Astrocyte of the cerebellum (primary cell): ENCODE measurements around the gene FHOD3.

Experiments
- DNase-seq: peaks from one replicate; pipeline ENCODE4 v3.0.0-alpha.2; 2011; ENCODE audit warnings: low read depth
- H3K4me3 ChIP-seq: 2 replicates; pipeline ENCODE4 v1.5.1; 2011; ENCODE audit warnings: mild to moderate bottlenecking, low read depth, low read length, moderate library complexity
- in situ Hi-C: cut with HindIII; loops from 2 replicates; pipeline ENCODE4 v1.10.0; 2017; ENCODE audit warnings: low sequenced_read_pairs
- TF ChIP-seq, protein P1 (sequence below): IDR thresholded peaks from 2 replicates; pipeline ENCODE4 v1.5.1; 2012; ENCODE audit warnings: low read length, low read depth, moderate library complexity, mild to moderate bottlenecking; ENCODE audit errors: missing control alignments

Gene FHOD3

DNA sequence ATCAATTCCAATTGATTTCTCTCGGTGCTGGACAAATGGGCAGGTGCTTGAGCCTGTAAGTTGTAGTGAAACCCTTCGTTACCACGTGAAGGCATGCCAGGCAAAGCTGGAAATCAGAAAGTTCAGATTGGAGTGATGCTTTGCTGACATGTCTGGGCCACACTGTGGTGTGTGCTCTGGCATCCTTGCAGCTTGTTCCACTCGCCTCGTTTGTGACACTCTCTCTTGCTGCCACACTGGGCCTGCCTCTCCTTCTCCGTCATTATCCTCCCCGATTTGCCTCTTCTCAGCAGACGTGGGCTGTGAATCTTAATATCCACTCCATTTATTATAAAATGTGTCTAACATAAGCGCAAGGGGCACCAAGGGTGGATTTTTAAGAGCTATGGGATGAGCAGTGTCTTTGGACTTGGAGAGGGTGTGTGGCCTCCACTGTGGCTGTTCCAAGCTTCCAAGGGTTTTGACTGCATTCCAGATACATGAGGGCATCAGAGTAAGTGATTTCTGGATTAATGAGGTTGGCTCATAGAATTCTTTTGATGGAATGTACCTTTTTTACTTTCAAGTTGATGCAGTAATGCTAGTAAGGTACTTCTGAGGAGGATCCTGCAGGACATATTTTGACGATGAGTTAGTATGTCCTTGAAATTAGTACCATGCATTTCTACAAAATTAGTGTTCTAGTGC, 292.5 kb downstream of the FHOD3 start:
- DNase-seq, result no peak
- TF ChIP-seq, protein P1, sequence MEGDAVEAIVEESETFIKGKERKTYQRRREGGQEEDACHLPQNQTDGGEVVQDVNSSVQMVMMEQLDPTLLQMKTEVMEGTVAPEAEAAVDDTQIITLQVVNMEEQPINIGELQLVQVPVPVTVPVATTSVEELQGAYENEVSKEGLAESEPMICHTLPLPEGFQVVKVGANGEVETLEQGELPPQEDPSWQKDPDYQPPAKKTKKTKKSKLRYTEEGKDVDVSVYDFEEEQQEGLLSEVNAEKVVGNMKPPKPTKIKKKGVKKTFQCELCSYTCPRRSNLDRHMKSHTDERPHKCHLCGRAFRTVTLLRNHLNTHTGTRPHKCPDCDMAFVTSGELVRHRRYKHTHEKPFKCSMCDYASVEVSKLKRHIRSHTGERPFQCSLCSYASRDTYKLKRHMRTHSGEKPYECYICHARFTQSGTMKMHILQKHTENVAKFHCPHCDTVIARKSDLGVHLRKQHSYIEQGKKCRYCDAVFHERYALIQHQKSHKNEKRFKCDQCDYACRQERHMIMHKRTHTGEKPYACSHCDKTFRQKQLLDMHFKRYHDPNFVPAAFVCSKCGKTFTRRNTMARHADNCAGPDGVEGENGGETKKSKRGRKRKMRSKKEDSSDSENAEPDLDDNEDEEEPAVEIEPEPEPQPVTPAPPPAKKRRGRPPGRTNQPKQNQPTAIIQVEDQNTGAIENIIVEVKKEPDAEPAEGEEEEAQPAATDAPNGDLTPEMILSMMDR, result no peak
- in situ Hi-C loops, result no loop called here
- no peak overlapping the region for H3K4me3 ChIP-seq

DNA sequence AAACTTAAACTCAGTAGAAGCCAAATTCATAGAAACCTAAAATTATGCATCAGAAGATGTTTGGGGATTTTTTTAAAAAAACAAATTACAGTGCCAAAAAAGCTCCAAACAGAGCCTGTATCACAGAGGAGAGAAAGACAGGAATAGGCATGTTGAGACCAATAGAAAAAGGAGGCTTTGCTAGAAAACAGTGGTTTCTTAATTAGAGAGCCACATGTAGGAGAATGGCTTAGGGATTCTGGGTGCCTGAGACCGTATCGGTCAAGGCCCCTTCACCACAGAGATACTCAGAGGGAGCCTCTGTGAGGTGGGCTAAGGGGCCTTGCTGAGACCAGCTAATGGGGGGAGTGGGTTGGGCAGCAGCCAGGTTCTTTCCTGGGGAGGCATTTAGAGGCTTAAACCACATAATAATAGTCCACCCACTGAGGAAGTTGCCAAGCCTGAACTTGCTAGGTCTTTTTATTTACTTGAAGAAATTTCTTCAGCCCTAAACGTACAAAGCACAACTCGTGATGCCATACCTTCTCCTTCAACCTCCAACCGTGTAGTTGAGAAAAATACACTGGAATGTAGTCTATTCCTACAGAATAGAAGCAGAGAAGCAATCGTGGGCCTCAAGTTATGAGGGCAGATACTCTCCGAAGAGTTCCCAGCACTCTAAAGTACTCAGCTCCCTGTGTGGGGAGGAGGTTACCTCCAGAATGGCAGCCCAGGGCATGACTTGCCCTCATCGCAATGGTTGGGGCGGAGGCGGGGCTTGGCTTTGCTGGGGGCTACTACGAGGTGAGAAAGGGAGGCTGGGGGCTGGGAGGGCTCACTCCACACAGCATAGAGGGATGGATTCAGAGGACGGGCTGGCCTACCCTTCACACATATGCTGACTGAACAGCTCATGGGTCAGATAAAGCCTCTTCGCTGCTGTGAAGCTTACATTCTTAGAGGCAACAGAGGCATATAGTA, 293.4 kb downstream of the FHOD3 start:
- no peak overlapping the region for H3K4me3 ChIP-seq
- in situ Hi-C loops, result no loop called here
- DNase-seq, result no peak
- TF ChIP-seq, protein P1, result no peak

DNA sequence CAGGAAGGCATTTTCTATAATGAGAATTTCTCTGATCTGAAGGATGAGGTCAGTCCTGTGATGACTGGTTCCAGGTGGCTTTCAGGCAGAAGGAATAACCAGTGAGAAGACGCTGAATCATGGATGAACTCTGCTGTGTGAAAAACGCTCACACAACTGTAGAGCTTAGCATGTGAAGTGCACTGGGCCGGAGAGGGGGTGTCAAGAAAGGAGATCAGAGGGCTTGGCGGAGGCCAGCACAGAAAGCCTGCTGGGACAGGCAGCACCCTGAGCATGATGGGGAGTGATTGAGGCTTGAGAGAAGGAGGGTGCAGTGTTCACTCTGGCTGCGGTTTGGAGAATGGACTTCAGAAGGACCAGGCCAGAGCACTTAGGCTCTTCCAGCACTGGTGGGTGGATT, 294.8 kb downstream of the FHOD3 start:
- in situ Hi-C loops, result no loop called here
- no peak overlapping the region for H3K4me3 ChIP-seq
- TF ChIP-seq, protein P1, result no peak
- no peak for DNase-seq

DNA sequence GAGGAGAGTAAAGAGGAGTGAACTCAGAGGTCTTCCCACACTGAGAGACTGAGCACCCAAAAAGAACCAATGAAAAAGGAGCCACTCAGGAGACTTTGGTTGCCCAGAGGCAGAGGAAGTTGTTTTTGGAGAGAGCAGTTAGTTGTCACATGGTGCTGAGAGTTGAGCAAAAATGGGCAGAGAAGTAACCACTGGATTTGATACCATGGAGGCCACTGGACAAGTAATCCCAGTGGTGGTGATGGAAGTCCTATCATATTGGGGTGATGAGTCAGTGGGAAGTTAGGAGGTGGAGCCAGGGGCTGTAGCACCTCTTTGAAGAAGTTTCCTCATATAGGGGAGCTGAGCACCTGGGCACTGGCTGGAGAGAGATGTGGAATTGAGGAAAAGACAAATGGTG, 295.5 kb downstream of the FHOD3 start:
- no peak for DNase-seq
- TF ChIP-seq, protein P1, result no peak
- H3K4me3 ChIP-seq, result no peak overlapping the region
- in situ Hi-C loops, result no loop called here

DNA sequence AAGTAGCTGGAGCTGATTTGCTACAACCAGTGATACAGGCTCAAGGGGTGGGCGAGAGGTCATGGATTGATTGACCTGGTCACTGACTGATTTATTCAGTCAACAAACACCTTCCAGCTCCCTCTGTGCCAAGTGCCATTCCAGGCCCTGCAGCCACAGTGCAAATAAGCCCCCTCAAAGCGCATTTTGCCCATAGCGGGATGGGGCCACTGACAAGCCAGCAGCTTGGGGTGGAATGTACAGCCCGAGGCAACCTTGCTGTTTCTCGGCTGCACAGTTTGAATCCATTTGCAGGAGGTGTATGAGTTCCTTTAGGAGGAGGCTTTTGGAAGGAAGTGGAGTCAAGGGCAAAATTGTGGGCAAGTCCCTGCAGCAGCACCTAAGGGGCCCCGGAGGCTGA, 296.1 kb downstream of the FHOD3 start:
- H3K4me3 ChIP-seq, result no peak overlapping the region
- in situ Hi-C loops, result no loop called here
- TF ChIP-seq, protein P1, result no peak
- no peak for DNase-seq

DNA sequence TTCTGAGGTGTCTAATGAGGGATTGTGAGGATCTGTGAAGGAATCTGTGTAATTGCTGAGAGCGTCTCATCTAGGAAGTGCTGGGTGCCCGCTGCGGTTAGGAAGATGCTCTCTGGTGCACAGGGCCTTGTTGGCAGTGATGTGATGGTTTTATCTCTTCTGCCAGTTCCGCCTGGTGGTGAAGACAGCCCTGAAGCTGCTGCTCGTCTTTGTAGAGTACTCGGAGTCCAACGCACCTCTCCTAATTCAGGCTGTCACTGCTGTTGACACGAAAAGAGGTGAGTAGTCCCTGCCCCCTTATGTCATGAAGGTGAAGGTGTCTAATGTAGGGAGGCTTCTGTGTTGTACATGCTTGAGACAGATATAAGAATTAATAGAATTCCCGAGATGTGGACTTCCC, 297.1 kb downstream of the FHOD3 start:
- no peak overlapping the region for H3K4me3 ChIP-seq
- in situ Hi-C loops, result loop anchor here (5.0 kb wide), 1 partner anchor 37 kb away; no protein-coding TSS in a partner anchor
- TF ChIP-seq, protein P1, result no peak
- no peak for DNase-seq
